OCI-LY7 (cell line): ENCODE data around the gene ARHGEF12. TPM values are rescaled to one million over a fixed set of nuclear protein-coding genes. Genes with fewer than 3 reads are reported as not detected.

Experiments used
- BruUV-seq: library from RNA; stranded (reverse); fragments of 400-500 nt; replicated peaks from 2 replicates; lab custom pipeline; 2021; lab: Mats Ljungman, UMichigan
- CTCF ChIA-PET: fragments of 300-600 bp; sonication (Branson Sonifier 250); formaldehyde crosslinking; loops from one replicate; lab custom pipeline; 2022; ENCODE audit warnings: antibody characterized with exemption; ENCODE audit not compliant: unreplicated experiment; lab: Charles Lee
- POLR2A ChIA-PET: fragments of 300-600 bp; sonication (Branson Sonifier 250); formaldehyde crosslinking; loops from one replicate; lab custom pipeline; 2022; ENCODE audit warnings: antibody characterized with exemption; lab: Charles Lee
- DNase-seq: peaks from one replicate; pipeline ENCODE4 v3.0.0-alpha.2; 2015; ENCODE audit warnings: low spot score
- H2AFZ ChIP-seq: fragments of 200-600 bp; sonication (generic), shearing (Covaris generic); 2 replicates; pipeline ENCODE4 v1.6.1; 2014; ENCODE audit warnings: mild to moderate bottlenecking, antibody characterized with exemption, low read length, moderate library complexity
- H3K27ac ChIP-seq: fragments of 200-600 bp; sonication (generic); 2 replicates; pipeline ENCODE4 v1.5.1; 2014; ENCODE audit warnings: mixed run types, low read depth, mild to moderate bottlenecking, moderate library complexity, low read length, inconsistent platforms; ENCODE audit not compliant: poor library complexity, severe bottlenecking
- H3K36me3 ChIP-seq: fragments of 200-600 bp; sonication (generic); 2 replicates; pipeline ENCODE4 v1.6.1; 2014; ENCODE audit warnings: mild to moderate bottlenecking, antibody characterized with exemption, low read length, moderate library complexity, mixed read lengths; ENCODE audit not compliant: insufficient read depth
- H3K4me1 ChIP-seq: fragments of 200-600 bp; sonication (generic); 2 replicates; pipeline ENCODE4 v1.5.1; 2014; ENCODE audit warnings: mild to moderate bottlenecking, low read length; ENCODE audit not compliant: insufficient read depth, poor library complexity, severe bottlenecking
- H3K4me2 ChIP-seq: fragments of 200-600 bp; sonication (generic); 2 replicates; pipeline ENCODE4 v1.6.1; 2014; ENCODE audit warnings: mild to moderate bottlenecking, low read length
- H3K4me3 ChIP-seq: fragments of 200-600 bp; sonication (generic); 2 replicates; pipeline ENCODE4 v1.5.1; 2014; ENCODE audit warnings: mild to moderate bottlenecking, low read depth, low read length; ENCODE audit not compliant: poor library complexity, severe bottlenecking
- H3K79me2 ChIP-seq: fragments of 200-600 bp; sonication (generic); 2 replicates; pipeline ENCODE4 v1.6.1; 2016; ENCODE audit warnings: low read depth, mild to moderate bottlenecking, low read length, moderate library complexity, mixed read lengths; ENCODE audit not compliant: insufficient read depth
- H3K9me2 ChIP-seq: fragments of 200-600 bp; sonication (generic); 2 replicates; pipeline ENCODE4 v1.6.1; 2016; ENCODE audit warnings: mild to moderate bottlenecking, low read length, mixed read lengths; ENCODE audit not compliant: insufficient read depth
- H3K9me3 ChIP-seq: fragments of 200-600 bp; sonication (generic); 2 replicates; pipeline ENCODE4 v1.6.1; 2014; ENCODE audit warnings: mild to moderate bottlenecking, mixed run types, low read length, mixed read lengths
- H4K20me1 ChIP-seq: fragments of 200-600 bp; sonication (generic); 2 replicates; pipeline ENCODE4 v1.6.1; 2014; ENCODE audit warnings: mild to moderate bottlenecking, antibody characterized with exemption, low read length, moderate library complexity, mixed read lengths; ENCODE audit not compliant: insufficient read depth
- EZH2phosphoT487 ChIP-seq: fragments of 200-600 bp; sonication (generic); IDR thresholded peaks from 2 replicates; pipeline ENCODE4 v1.6.1; 2018; ENCODE audit warnings: low read depth, borderline replicate concordance, mild to moderate bottlenecking, mixed run types, antibody characterized with exemption, low read length, moderate library complexity, mixed read lengths
- intact Hi-C: fragments of 100-400 bp; cut with micrococcal nuclease; formaldehyde crosslinking; loops from one replicate; pipeline ENCODE4 v1.10.0; 2022; ENCODE audit not compliant: unreplicated experiment
- total RNA-seq, 2 experiments: library from RNA; depleted of rRNA in 1 of 2; stranded (reverse); fragments of >200 nt in 1 of 2; shearing (Covaris generic) in 1 of 2; gene quantifications; 2 replicates each; pipeline ENCODE4 v1.2.3, GENCODE V29; 2014 to 2022
- TF ChIP-seq, protein P1 (sequence below): fragments of 200-600 bp; sonication (generic); conservative IDR thresholded peaks from 2 replicates; pipeline ENCODE4 v1.5.1; 2014; ENCODE audit warnings: mild to moderate bottlenecking, antibody characterized with exemption, low read length, moderate library complexity, mixed read lengths

Gene ARHGEF12
- total RNA-seq, 2 experiments from 2014 or later = 16.1 to 31.8 TPM

DNA sequence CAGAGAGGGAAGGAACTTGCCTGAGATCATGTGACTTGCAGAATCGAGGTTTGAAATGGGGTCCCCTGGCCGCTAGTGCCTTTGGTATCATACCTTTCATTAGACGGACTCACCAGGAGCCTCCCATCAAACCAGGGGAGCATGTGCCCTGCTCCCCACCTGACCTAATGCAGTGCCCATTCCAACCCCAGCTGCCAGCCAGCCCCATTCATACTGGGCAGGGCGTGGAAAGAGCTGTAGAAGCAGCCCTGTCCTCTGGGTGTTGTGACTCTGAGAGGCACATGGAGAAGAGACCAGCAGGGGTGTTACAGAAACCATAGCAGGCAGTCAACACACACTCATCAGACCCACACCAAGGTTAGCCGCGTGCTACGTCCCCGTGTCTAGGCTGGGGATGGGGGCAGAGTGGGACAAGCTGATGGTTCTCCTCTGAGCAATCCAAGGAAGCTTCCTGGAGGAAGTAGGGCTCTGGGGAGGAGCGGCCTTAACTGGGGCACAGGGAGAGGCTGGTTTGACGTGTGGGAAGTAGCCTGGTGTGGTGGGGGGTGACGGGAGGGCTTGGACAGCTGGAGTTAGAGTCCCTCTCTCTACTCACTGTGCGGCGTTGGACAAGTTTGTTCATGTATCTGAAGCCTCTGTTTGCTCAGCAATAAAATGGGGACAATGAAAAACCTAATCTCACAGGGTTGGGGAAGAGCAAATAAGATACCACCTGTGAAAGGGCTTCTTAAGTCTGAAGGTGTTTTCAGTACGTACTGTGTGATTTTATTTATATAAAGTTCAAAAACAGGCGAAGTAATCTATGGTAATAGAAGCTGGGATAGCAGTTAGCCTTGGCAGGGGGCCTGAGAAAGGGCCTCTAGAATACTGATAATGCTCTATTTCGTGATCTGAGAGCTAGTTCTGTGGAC, 189.3 kb downstream of the ARHGEF12 start:
- H3K4me3 ChIP-seq = no peak overlapping the region
- no peak for TF ChIP-seq EZH2phosphoT487
- TF ChIP-seq, protein P1, sequence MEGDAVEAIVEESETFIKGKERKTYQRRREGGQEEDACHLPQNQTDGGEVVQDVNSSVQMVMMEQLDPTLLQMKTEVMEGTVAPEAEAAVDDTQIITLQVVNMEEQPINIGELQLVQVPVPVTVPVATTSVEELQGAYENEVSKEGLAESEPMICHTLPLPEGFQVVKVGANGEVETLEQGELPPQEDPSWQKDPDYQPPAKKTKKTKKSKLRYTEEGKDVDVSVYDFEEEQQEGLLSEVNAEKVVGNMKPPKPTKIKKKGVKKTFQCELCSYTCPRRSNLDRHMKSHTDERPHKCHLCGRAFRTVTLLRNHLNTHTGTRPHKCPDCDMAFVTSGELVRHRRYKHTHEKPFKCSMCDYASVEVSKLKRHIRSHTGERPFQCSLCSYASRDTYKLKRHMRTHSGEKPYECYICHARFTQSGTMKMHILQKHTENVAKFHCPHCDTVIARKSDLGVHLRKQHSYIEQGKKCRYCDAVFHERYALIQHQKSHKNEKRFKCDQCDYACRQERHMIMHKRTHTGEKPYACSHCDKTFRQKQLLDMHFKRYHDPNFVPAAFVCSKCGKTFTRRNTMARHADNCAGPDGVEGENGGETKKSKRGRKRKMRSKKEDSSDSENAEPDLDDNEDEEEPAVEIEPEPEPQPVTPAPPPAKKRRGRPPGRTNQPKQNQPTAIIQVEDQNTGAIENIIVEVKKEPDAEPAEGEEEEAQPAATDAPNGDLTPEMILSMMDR = no peak
- ChIA-PET CTCF (no interaction called here), POLR2A (no interaction called here)
- no peaks in the 10 kb centered on the region for H3K36me3 ChIP-seq
- H3K27ac ChIP-seq = no peak overlapping the region
- H3K4me2 ChIP-seq = no peak overlapping the region
- H3K9me2 ChIP-seq = no peaks in the 10 kb centered on the region
- BruUV-seq = no TSS peak
- H2AFZ ChIP-seq = no peak overlapping the region
- H4K20me1 ChIP-seq = no peaks in the 10 kb centered on the region
- no peaks in the 10 kb centered on the region for H3K9me3 ChIP-seq
- no peaks in the 10 kb centered on the region for H3K79me2 ChIP-seq
- no peaks in the 10 kb centered on the region for H3K4me1 ChIP-seq
- intact Hi-C loops = no loop called here
- no peak for DNase-seq

DNA sequence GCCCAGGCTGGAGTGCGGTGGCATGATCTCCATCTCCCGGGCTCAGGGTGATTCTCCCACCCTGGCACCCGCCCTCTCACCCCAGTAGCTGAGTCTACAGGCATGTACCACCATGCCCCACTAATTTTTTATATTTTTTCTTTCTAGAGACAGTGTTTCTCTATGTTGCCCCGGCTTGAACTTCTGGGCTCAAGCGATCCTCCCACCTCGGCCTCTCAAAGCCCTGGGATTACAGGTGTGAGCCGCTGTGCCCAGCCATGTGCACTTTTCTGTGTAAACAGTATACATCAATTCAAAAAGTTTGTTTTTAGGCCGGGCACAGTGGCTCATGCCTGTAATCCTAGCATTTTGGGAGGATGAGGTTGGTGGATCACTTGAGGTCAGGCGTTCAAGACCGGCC, 190.0 kb downstream of the ARHGEF12 start:
- H2AFZ ChIP-seq = no peak overlapping the region
- TF ChIP-seq EZH2phosphoT487 = no peak
- TF ChIP-seq, protein P1 = no peak
- ChIA-PET POLR2A (no interaction called here), CTCF (no interaction called here)
- no peaks in the 10 kb centered on the region for H3K36me3 ChIP-seq
- H4K20me1 ChIP-seq = no peaks in the 10 kb centered on the region
- H3K4me2 ChIP-seq = no peak overlapping the region
- no peak overlapping the region for H3K4me3 ChIP-seq
- no peaks in the 10 kb centered on the region for H3K9me2 ChIP-seq
- no peak overlapping the region for H3K27ac ChIP-seq
- no peak for DNase-seq
- BruUV-seq = no TSS peak
- no peaks in the 10 kb centered on the region for H3K79me2 ChIP-seq
- H3K4me1 ChIP-seq = no peaks in the 10 kb centered on the region
- H3K9me3 ChIP-seq = no peaks in the 10 kb centered on the region
- intact Hi-C loops = no loop called here

DNA sequence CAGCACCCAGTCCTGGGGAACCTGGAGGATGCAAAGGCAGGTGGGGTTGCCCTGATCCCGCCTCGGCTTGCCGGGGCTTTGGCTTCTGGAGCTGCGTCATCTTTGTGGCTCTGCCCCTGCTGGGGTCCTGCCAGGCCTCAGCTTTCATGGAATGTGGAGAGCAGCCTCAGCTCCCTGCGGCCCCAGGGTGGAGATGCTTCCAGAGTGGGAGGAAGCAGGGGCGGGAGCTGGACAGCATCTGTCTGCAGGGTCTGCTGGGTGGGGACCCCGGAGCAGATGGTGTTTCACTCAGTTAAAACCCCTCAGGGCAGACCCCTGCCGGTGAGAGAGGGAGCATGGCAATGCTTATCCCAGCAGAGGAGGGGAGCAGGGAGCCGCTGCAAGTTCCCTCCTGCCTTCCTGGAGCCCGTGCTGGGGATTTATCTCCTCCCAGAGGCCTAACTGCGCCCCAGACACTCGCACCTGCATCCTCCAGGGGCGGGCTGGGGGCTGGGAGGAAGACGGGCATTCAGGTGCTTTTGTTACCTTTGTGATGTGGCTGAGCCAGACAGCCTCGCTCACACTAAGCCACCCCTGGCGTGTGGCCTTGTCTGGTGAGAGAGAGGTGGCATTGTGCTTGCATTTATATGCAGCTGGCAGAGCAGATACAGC, 191.0 kb downstream of the ARHGEF12 start:
- no peak overlapping the region for H3K4me3 ChIP-seq
- no peak for DNase-seq
- intact Hi-C loops = no loop called here
- no peak for TF ChIP-seq EZH2phosphoT487
- TF ChIP-seq, protein P1 = no peak
- H3K27ac ChIP-seq = no peak overlapping the region
- CTCF ChIA-PET = no interaction called here
- no peaks in the 10 kb centered on the region for H3K36me3 ChIP-seq
- no peaks in the 10 kb centered on the region for H4K20me1 ChIP-seq
- H3K4me2 ChIP-seq = no peak overlapping the region
- H2AFZ ChIP-seq = no peak overlapping the region
- H3K4me1 ChIP-seq = no peaks in the 10 kb centered on the region
- BruUV-seq = no TSS peak
- H3K79me2 ChIP-seq = no peaks in the 10 kb centered on the region
- no peaks in the 10 kb centered on the region for H3K9me3 ChIP-seq
- POLR2A ChIA-PET = interaction anchor here (0.6 kb wide), 1 partner anchor 479 kb away, joined by 4 read pairs; no protein-coding TSS in a partner anchor
- H3K9me2 ChIP-seq = no peaks in the 10 kb centered on the region
